Embryonic facial prominence (tissue), 1 donor: ENCODE results near the gene LBH.
"Not testable (repeated sequence)": the region's sequence is repeated elsewhere in the genome, so short reads cannot be mapped to it uniquely, and the experiment has no call there.

Experiments used
- DNase-seq: peaks from one replicate; pipeline ENCODE4 v3.0.0-alpha.2; 2016; ENCODE audit errors: extremely low spot score

The LBH gene

GRCh38 chr2:30259071-30259470, 27.7 kb downstream of the LBH start:
- DNase-seq: no peak

- DNase-seq: no peak
Measured at GRCh38 chr2:30259827-30260679, 28.7 kb downstream of the LBH start.

GRCh38 chr2:30260941-30261340, 29.6 kb downstream of the LBH start:
- DNase-seq: no peak

- DNase-seq: no peak
Measured at GRCh38 chr2:30261695-30262211, 30.4 kb downstream of the LBH start.

GRCh38 chr2:30262716-30263309, 31.5 kb downstream of the LBH start:
- no peak for DNase-seq

GRCh38 chr2:30264274-30264673, 32.9 kb downstream of the LBH start:
- DNase-seq: no peak

- no peak for DNase-seq
Measured at GRCh38 chr2:30265052-30266015, 34.0 kb downstream of the LBH start.

- no peak for DNase-seq
Measured at GRCh38 chr2:30266051-30266621, 34.8 kb downstream of the LBH start.

- DNase-seq: no peak
Measured at GRCh38 chr2:30266705-30267104, 35.4 kb downstream of the LBH start.

- DNase-seq: no peak
Measured at GRCh38 chr2:30267161-30267975, 36.0 kb downstream of the LBH start.

- no peak for DNase-seq
Measured at GRCh38 chr2:30268296-30268871, 37.0 kb downstream of the LBH start.

GRCh38 chr2:30269114-30269770, 37.9 kb downstream of the LBH start:
- not testable (repeated sequence) for DNase-seq

GRCh38 chr2:30269771-30270145, 38.4 kb downstream of the LBH start:
- no peak for DNase-seq

- DNase-seq: no peak
Measured at GRCh38 chr2:30270166-30270565, 38.8 kb downstream of the LBH start.

- no peak for DNase-seq
Measured at GRCh38 chr2:30271301-30271700, 40.0 kb downstream of the LBH start.

- no peak for DNase-seq
Measured at GRCh38 chr2:30272286-30272685, 41.0 kb downstream of the LBH start.

GRCh38 chr2:30272761-30273573, 41.6 kb downstream of the LBH start:
- no peak for DNase-seq

GRCh38 chr2:30273574-30273929, 42.2 kb downstream of the LBH start:
- no peak for DNase-seq

GRCh38 chr2:30275256-30275655, 43.9 kb downstream of the LBH start:
- no peak for DNase-seq
